Thyroid gland (tissue), 4 donors: ENCODE results near the gene CMAS.

ENCODE experiments used
- CTCF ChIP-seq, 6 experiments: fragments of 200-600 bp in 3 of 6; fragments of 450-650 bp in 3 of 6; sonication (generic) in 3 of 6; IDR thresholded peaks; one replicate each; pipeline ENCODE4 v1.5.1; 2016 to 2019; ENCODE audit warnings: antibody characterized with exemption in 6 of 6, mild to moderate bottlenecking in 2 of 6, inconsistent platforms in 1 of 6, moderate library complexity in 1 of 6
- POLR2A ChIP-seq, 2 donors: fragments of 450-650 bp; IDR thresholded peaks; one replicate each; pipeline ENCODE4 v1.6.1; 2017; ENCODE audit warnings: antibody characterized with exemption in 2 of 2, mild to moderate bottlenecking in 2 of 2, moderate library complexity in 1 of 2

GRCh38 chr12:22089486-22089885 is 43.5 kb downstream of the CMAS start:
- TF ChIP-seq CTCF (IDR thresholded peaks at IDR 0.05) (no peak), POLR2A (IDR thresholded peaks at IDR 0.05) (no peak)
